SK-N-MC (cell line): ENCODE measurements around the gene GOLGA2.

Experiments
- EZH2 ChIP-seq: fragments of 200-600 bp; sonication (generic); IDR thresholded peaks from one replicate; pipeline ENCODE4 v1.6.1; 2017; ENCODE audit warnings: antibody characterized with exemption
- FOXP2 ChIP-seq: optimal IDR thresholded peaks from 2 replicates; pipeline ENCODE3; 2011; ENCODE audit warnings: mild to moderate bottlenecking, moderate library complexity; ENCODE audit not compliant: insufficient read depth; ENCODE audit errors: extremely low read length, control extremely low read depth
- POLR2AphosphoS5 ChIP-seq: IDR thresholded peaks from 2 replicates; pipeline ENCODE4 v1.6.1; 2012; ENCODE audit warnings: mild to moderate bottlenecking, low read depth, low read length, borderline replicate concordance

- TF ChIP-seq EZH2, result no peak
- no peak for TF ChIP-seq FOXP2
- no peak for TF ChIP-seq POLR2AphosphoS5
Observed at GRCh38 chr9:128233817-128234406, 41.9 kb downstream of the GOLGA2 start.
